GM19099 (cell line): ENCODE data around the gene LMTK2.

ENCODE experiments used
- POLR2A ChIP-seq: IDR thresholded peaks from 3 replicates; pipeline ENCODE4 v1.6.1; 2011; ENCODE audit warnings: low read depth; ENCODE audit not compliant: insufficient read length; ENCODE audit errors: extremely low read depth

Gene LMTK2

DNA sequence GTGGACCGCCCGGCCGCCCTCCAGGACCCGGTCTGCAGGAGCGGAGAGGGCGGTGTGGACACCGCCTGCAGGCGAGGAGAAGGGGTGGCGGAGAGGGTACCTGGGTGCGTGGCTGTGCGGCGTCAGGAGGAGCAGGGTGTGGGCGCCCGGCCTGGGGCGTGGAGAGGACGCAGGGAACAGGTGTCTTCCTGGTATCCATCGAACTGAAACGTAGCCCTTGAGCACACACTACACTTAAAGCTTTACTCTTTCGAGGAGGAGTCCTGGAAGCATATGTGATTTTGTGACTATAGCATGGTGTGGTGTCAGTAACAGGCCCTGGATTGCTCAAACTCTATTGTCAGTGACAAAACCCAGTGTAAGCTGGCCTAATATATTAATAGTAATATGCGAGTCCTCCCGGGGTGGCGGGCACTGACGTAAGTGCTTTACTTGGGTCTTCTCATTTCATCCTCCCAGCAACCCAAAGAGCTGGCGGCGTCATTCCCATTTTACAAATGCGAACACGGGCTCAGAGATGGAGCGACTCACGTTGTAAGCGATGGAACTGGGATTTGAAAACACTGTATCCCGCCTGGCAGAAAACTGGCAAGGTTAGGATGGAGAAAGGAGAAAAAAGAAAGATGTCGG, 145.9 kb downstream of the LMTK2 start:
- TF ChIP-seq POLR2A, result no peak

DNA sequence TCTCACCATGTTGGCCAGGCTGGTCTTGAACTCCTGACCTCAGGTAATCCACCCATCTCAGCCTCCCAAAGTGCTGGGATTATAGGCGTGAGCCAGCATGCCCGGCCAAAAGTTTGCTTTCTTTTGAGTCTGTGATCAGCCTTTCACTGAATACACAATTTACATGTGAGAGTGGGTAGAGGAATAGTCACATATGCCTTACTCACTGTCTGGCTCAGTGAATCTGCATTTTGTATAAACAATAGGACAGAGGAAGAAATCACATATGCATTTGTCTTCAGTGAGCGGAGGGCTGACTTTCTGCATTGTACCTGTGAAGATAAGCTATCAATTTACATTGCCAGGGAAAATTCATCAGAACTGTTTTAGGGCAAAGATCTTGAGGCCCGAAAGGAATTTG, 147.9 kb downstream of the LMTK2 start:
- TF ChIP-seq POLR2A, result no peak

DNA sequence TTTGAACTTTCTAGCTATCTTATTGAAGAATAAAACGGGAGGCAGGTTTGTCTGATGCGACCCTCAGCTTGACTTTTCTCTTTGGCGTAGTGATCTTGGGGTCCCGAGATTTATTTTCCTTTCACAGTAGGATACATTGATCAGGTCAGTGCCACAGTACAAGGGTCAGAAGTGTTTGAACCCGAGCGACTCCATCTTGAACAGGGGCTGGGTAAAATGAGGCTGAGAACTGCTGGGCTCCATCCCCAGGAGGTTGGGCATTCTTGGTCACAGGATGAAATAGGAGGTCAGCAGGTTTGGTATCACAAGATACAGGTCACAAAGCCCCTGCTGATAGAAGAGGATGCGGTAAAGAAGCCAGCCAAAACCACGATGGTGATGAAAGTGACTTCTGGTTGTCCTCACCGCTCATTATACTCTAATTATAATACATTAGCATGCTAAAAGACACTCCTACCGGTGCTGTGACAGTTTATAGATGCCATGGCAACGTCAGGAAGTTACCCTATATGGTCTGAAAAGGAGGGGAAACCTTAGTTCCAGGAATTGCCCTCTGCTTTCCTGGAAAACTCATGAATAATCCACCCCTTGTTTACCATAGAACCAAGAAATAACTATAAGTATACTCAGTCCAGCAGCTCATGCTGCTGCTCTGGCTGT, 148.4 kb downstream of the LMTK2 start:
- no peak for TF ChIP-seq POLR2A

DNA sequence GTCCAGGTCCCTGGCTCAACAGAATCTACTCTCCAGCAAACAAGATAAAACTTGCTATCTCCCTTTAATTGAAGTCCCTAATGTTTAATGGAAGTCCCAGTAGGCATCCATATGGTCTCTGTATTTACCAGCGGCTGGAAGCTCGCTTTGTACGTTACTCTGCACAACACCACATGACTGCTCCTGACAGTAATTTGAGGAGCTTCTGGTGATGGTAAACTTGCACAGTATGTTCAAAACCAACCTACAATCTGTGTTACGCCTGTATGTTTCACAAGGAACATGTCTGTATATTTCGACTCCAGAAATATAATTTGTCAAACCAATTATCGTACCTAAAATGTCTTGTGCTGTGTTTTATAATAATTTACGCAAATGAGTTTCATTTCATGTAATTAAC, 149.8 kb downstream of the LMTK2 start:
- no peak for TF ChIP-seq POLR2A

DNA sequence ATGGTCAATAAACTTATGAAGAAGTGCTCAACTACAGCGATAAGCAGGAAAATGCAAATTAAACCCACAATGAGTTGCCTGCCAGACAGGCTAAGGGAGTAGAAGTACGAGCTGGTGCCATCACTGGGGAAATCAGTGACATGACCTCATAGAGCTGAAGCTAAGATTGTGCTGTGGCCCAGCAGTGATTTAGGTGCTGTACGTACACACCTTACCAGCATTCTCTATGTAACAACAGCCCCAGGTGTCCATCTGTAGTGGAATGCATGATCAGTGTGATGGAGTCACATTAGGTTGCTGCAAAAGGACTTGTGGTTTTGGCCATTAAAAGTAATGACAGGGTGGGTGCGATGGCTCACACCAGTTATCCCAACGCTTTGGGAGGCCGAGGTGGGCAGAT, 151.0 kb downstream of the LMTK2 start:
- no peak for TF ChIP-seq POLR2A
